Measurements from ENCODE around the gene MPV17.
"Not testable (repeated sequence)": the region's sequence is repeated elsewhere in the genome, so short reads cannot be mapped to it uniquely, and the experiment has no call there.

Gene MPV17

GRCh38 chr2:27296481-27296880 is 26.4 kb downstream of the MPV17 start:
- FAIRE-seq, result no peak

GRCh38 chr2:27294928-27295327 is 28.0 kb downstream of the MPV17 start:
- FAIRE-seq, result no peak

GRCh38 chr2:27291865-27292264 is 31.0 kb downstream of the MPV17 start:
- no peak for FAIRE-seq

DNA sequence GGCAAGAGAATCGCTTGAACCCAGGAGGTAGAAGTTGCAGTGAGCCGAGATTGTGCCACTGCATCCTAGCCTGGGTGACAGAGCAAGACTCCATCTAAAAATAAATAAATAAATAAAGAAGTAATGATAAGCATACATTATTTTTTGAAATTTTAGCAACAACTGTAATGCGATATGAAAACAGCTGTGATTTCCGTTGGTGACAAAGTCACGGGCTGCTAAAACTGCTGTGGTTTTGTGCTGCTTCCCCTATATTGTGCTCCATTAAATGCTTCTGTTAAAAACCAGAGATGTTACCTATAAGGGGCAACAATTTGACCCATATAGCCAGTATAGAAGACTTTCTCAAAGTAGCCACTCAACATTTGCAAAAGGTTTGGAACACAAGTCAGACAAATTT is 32.3 kb downstream of the MPV17 start:
- no peak for FAIRE-seq

DNA sequence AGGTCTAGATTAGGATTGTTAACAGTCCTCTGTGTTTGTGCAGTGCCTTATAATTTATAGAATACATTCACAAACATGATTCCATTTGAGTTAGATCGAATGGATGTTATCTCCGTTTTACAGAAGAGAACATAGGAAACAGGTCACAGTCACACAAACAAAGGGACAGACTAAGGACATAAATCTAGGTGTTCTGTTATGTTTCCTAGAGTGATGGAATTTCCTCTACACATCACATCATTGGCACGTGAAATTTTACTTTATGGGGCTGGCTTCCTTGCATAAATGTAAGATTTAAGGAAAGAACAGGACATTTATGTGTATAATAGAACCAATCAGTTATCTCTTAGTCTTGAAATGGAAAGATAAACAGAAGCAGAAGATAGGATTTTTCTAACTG is 34.3 kb downstream of the MPV17 start:
- FAIRE-seq, result no peak

- FAIRE-seq, result no peak
Measured at GRCh38 chr2:27285481-27285880, 37.4 kb downstream of the MPV17 start.

- FAIRE-seq, result no peak
Measured at GRCh38 chr2:27284996-27285395, 37.9 kb downstream of the MPV17 start.

DNA sequence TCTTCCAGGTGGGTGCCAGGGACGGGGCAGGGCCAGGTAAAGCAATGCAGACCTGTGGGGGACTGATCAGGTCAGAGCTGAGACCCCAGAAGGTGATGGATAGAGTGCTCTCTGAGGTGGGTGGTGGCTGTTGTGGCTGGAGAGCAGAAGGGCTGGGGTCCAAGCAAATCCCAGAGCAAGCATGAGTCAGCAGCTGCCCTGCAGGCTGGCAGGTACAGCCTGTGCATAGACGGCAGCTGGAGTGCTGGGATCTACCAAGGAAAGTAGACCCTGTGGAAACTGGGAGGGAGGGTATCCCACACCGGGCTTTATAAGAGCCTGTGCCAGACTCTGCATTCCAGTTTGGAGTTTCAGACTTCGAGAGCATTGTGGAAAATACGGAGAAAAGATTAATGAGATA is 40.0 kb downstream of the MPV17 start:
- FAIRE-seq, result no peak

GRCh38 chr2:27281855-27282559 is 40.9 kb downstream of the MPV17 start, which contains the start of gene TRIM54:
TRIM54 (plus strand) TSS chr2:27282429; CDS start chr2:27282732, 303 bp downstream.
- FAIRE-seq, result no peak

DNA sequence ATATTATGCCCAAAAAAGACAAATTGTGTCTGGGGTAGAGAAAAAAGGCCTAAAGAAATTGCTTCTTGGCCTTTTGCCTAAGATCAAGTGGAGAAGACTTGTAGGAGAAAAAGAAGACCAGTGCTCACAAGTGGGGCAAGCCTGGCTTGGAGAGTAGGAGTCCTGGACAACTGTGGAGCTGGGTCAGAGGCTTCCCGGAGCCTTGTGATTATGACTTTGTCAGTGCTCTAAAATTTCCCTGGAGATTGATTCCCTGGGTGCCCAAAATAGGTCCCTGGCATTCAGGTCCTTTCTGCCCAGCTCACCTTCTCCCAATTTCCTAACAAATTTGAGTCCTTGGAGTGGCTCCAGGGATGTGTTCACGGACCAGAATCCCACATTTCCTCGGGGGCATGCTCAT is 41.5 kb downstream of the MPV17 start:
- FAIRE-seq, result no peak

DNA sequence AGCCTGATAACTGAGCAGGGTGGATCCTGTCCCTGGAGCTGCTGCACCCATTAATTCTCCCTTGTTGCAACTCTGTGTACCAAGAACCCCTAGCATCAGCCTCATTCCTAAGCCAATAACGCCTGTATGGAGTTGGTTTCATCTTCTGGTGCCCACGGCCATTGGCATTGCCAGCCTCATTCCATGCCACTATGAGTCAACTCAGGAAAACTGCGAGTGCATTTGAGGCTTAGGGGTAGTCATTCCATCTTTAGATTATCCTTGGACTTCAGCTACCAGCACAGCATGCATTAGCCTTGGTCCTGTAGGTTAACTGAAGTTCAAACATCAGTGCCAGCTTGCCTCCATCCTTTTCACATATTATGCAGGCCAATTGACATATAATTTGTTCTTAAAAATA is 42.1 kb downstream of the MPV17 start:
- FAIRE-seq, result no peak

GRCh38 chr2:27278010-27278409 is 44.9 kb downstream of the MPV17 start:
- FAIRE-seq, result no peak

- no peak for FAIRE-seq
Measured at GRCh38 chr2:27275211-27276150, 47.4 kb downstream of the MPV17 start, which contains the start of gene DNAJC5G. DNAJC5G (plus strand) TSS chr2:27275433; CDS start chr2:27276729, 1,296 bp downstream.

DNA sequence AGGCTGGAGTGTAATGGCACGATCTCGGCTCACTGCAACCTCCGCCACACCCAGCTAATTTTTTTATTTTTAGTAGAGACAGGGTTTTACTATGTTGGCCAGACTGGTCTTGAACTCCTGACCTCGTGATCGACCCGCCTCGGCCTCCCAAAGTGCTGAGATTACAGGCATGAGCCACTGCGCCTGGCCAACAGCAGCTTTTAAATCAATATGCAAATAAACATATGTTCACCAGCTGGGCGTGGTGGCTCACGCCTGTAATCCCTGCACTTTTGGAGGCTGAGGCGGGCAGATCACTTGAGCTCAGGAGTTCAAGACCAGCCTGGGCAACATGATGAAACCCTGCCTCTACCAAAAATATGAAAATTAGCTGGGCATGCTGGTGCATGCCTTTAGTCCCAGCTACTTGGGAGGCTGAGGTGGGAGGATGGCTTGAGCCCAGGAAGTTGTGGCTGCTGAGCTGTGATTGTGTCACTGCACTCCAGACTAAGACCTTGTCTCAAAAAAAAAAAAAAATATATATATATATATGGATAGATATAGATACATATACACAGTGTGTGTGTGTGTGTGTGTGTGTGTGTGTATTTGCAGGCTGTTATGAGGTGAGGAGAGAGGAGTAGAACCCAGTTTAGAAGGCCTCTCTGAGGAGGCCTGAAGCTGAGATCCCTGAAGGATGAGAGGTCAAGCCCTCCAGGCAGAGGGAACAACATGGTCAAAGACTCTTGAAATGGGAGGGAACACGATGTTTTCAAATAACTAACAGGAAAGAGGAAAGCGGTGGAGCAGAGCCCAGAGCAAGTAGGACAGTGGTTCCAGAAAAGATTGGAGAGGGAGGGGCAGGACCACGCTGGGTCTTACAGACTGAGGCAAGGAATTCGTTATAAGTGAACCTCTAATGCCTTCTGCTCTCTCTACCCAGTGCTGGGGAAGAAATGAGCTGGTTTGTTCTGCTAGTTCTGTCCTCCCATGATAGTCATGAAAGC is 50.1 kb downstream of the MPV17 start:
- FAIRE-seq, result not testable (repeated sequence)

GRCh38 chr2:27271631-27272340 is 51.1 kb downstream of the MPV17 start:
- FAIRE-seq, result no peak

- no peak for FAIRE-seq
Measured at GRCh38 chr2:27270670-27271069, 52.2 kb downstream of the MPV17 start.

GRCh38 chr2:27270131-27270530 is 52.8 kb downstream of the MPV17 start:
- FAIRE-seq, result no peak

- FAIRE-seq, result not testable (repeated sequence)
Measured at GRCh38 chr2:27268296-27268695, 54.6 kb downstream of the MPV17 start.

DNA sequence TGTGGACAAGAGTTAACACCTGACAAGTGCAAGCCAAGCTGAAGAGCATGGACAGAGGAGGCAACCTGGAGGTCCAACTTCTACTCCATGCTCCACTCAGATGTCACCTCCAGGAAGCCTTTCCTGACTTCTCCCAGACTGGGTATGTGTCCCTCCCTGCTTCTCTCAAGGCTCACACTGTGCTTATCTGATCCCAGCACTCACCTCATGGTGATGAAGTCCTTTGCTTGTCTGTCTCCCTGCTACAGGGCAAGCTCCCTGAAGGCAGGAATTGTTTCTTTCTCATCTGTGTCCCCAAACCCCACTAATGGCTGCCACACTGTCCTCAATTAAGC is 57.4 kb downstream of the MPV17 start:
- FAIRE-seq, result no peak

GRCh38 chr2:27264753-27265535 is 58.0 kb downstream of the MPV17 start:
- no peak for FAIRE-seq

GRCh38 chr2:27264253-27264752 is 58.6 kb downstream of the MPV17 start:
- FAIRE-seq, result no peak
